HepG2 (cell line): Measurements from ENCODE around the gene SMDT1. TPM values are rescaled to one million over a fixed set of nuclear protein-coding genes. Genes with fewer than 3 reads are reported as not detected.

Experiments used
- DPF2 ChIP-seq: sonication (generic); formaldehyde crosslinking; IDR thresholded peaks from 2 replicates; pipeline ENCODE4 v1.4.0; 2020; ENCODE audit warnings: mild to moderate bottlenecking, low read depth, missing genetic modification reagents, borderline replicate concordance
- FOSL2 ChIP-seq: sonication (generic); formaldehyde crosslinking; IDR thresholded peaks from 2 replicates; pipeline ENCODE4 v1.4.0; 2020; ENCODE audit warnings: missing genetic modification reagents
- FOXM1 ChIP-seq: sonication (generic); formaldehyde crosslinking; IDR thresholded peaks from 2 replicates; pipeline ENCODE4 v1.5.0; 2020; ENCODE audit warnings: missing genetic modification reagents
- HDAC1 ChIP-seq: sonication (generic); formaldehyde crosslinking; IDR thresholded peaks from 2 replicates; pipeline ENCODE4 v1.5.1; 2020; ENCODE audit warnings: mild to moderate bottlenecking, missing genetic modification reagents
- ISX ChIP-seq: sonication (generic); formaldehyde crosslinking; conservative IDR thresholded peaks from 2 replicates; pipeline ENCODE4 v1.5.0; 2020; ENCODE audit warnings: missing genetic modification reagents
- KDM1A ChIP-seq: IDR thresholded peaks from 2 replicates; pipeline ENCODE4 v1.6.1; 2016; ENCODE audit warnings: missing compliant biosample characterization
- MAFF ChIP-seq: IDR thresholded peaks from 2 replicates; pipeline ENCODE4 v1.6.1; 2011; ENCODE audit warnings: low read depth, low read length, improper control_type of control experiment
- MTF2 ChIP-seq: sonication (generic); formaldehyde crosslinking; IDR thresholded peaks from 2 replicates; pipeline ENCODE4 v1.5.0; 2020; ENCODE audit warnings: missing genetic modification reagents, borderline replicate concordance
- NFKB2 ChIP-seq: sonication (generic); formaldehyde crosslinking; IDR thresholded peaks from 2 replicates; pipeline ENCODE4 v1.4.0; 2020; ENCODE audit warnings: missing genetic modification reagents, borderline replicate concordance
- POLR2A ChIP-seq, 2 experiments: IDR thresholded peaks; 2 replicates each; pipeline ENCODE4 v1.6.1; 2011; ENCODE audit warnings: low read depth in 2 of 2, low read length in 2 of 2, mild to moderate bottlenecking in 1 of 2, moderate library complexity in 1 of 2; ENCODE audit not compliant: insufficient read depth in 1 of 2
- RXRB ChIP-seq: IDR thresholded peaks from 2 replicates; pipeline ENCODE4 v1.6.1; 2016; ENCODE audit warnings: borderline replicate concordance, missing genetic modification reagents, missing compliant biosample characterization
- YEATS2 ChIP-seq: sonication (generic); formaldehyde crosslinking; IDR thresholded peaks from 2 replicates; pipeline ENCODE4 v1.4.0; 2020; ENCODE audit warnings: missing genetic modification reagents, borderline replicate concordance
- ZBTB21 ChIP-seq: sonication (generic); formaldehyde crosslinking; IDR thresholded peaks from 2 replicates; pipeline ENCODE4 v1.4.0; 2020; ENCODE audit warnings: missing genetic modification reagents
- ZMYM3 ChIP-seq: sonication (generic); formaldehyde crosslinking; IDR thresholded peaks from 2 replicates; pipeline ENCODE4 v1.5.1; 2020; ENCODE audit warnings: mild to moderate bottlenecking, missing genetic modification reagents
- ZNF225 ChIP-seq: sonication (generic); formaldehyde crosslinking; IDR thresholded peaks from 2 replicates; pipeline ENCODE4 v1.4.0; 2020; ENCODE audit warnings: mild to moderate bottlenecking, missing genetic modification reagents
- ZNF260 ChIP-seq: sonication (generic); formaldehyde crosslinking; IDR thresholded peaks from 2 replicates; pipeline ENCODE4 v1.4.0; 2020; ENCODE audit warnings: missing genetic modification reagents, low read depth, mild to moderate bottlenecking, borderline replicate concordance
- ZNF274 ChIP-seq: sonication (generic); formaldehyde crosslinking; IDR thresholded peaks from 2 replicates; pipeline ENCODE4 v1.5.1; 2020; ENCODE audit warnings: mild to moderate bottlenecking, missing genetic modification reagents
- ZNF275 ChIP-seq: sonication (generic); formaldehyde crosslinking; IDR thresholded peaks from 2 replicates; pipeline ENCODE4 v1.8.0; 2022; ENCODE audit warnings: missing genetic modification reagents, mild to moderate bottlenecking, inconsistent platforms, borderline replicate concordance
- ZNF337 ChIP-seq: sonication (generic); formaldehyde crosslinking; IDR thresholded peaks from 2 replicates; pipeline ENCODE4 v1.5.1; 2020; ENCODE audit warnings: missing genetic modification reagents, low read depth, mild to moderate bottlenecking, borderline replicate concordance
- ZNF451 ChIP-seq: sonication (generic); formaldehyde crosslinking; IDR thresholded peaks from 2 replicates; pipeline ENCODE4 v1.5.0; 2020; ENCODE audit warnings: mild to moderate bottlenecking, missing genetic modification reagents
- ZNF724P ChIP-seq: sonication (generic); formaldehyde crosslinking; IDR thresholded peaks from 2 replicates; pipeline ENCODE4 v1.8.0; 2022; ENCODE audit warnings: missing genetic modification reagents, borderline replicate concordance
- ZNF781 ChIP-seq: sonication (generic); formaldehyde crosslinking; IDR thresholded peaks from 2 replicates; pipeline ENCODE4 v1.5.1; 2020; ENCODE audit warnings: borderline replicate concordance, mild to moderate bottlenecking, missing genetic modification reagents; ENCODE audit errors: not compliant biosample characterization
- polyA plus RNA-seq, 8 experiments: library from polyadenylated mRNA; depleted of rRNA in 3 of 8; stranded (reverse) in 7 of 8; unstranded in 1 of 8; fragments of >200 nt; fragmentation: Illumina TruSeq in 4 of 8; extraction: Trizol in 4 of 8; gene quantifications; 2 replicates each; pipeline versions ENCODE4 v1.2.1 to v1.2.3, GENCODE V29; 2011 to 2016; ENCODE audit warnings: low read depth in 4 of 8, missing spikeins in 1 of 8, mixed read lengths in 1 of 8; ENCODE audit not compliant: insufficient read depth in 1 of 8
- total RNA-seq, 5 experiments: library from RNA; depleted of rRNA; stranded (reverse); fragments of >200 nt; fragmentation: Illumina TruSeq; extraction: Trizol; gene quantifications; 2 replicates each; pipeline ENCODE4 v1.2.3, GENCODE V29; 2016; ENCODE audit warnings: low read depth in 1 of 5
- TF ChIP-seq, protein P1 (sequence below): sonication (generic); formaldehyde crosslinking; IDR thresholded peaks from 2 replicates; pipeline ENCODE4; 2020; ENCODE audit warnings: missing genetic modification reagents, mild to moderate bottlenecking, borderline replicate concordance
- TF ChIP-seq, protein P2 (sequence below): IDR thresholded peaks from 2 replicates; pipeline ENCODE4 v1.6.1; 2012; ENCODE audit warnings: inconsistent platforms

The SMDT1 gene
- total and polyA plus RNA-seq, 2 of the 13 experiments (the other 11 are each of a cell fraction or from before 2014, with no cell fraction given): 8.3 to 26.6 TPM

GRCh38 chr22:42079319-42080251, at the start of gene SMDT1 (continued):
- TF ChIP-seq HDAC1 (peak; percentile 82), ZNF275 (CRISPR knock-in tag) (no peak), ZNF724P (peak; percentile 71; the same call in 1 of the 2 replicates), MAFF (0 out of 2 replicates have a peak, but pooled peaks have one; percentile 13), ZNF337 (CRISPR knock-in tag) (peak; percentile 57; the same call in 1 of the 2 replicates), POLR2A (IDR thresholded peaks at IDR 0.05; ENCODE audit: insufficient read depth in 1 of 2, low read depth in 2 of 2, low read length in 2 of 2) (peak; percentile 77 to 86), FOSL2 (peak; percentile 16; the same call in 1 of the 2 replicates), KDM1A (CRISPR knock-in tag) (no peak), ZNF451 (peak; percentile 78; the same call in 1 of the 2 replicates), NFKB2 (CRISPR knock-in tag) (peak; percentile 92; the same call in 1 of the 2 replicates), YEATS2 (CRISPR knock-in tag) (peak; percentile 67; the same call in 1 of the 2 replicates), ZNF225 (CRISPR knock-in tag) (peak; percentile 64; the same call in 1 of the 2 replicates), DPF2 (CRISPR knock-in tag) (no peak), ZMYM3 (CRISPR knock-in tag) (peak; percentile 43), FOXM1 (CRISPR knock-in tag) (no peak), ISX (CRISPR knock-in tag) (no peak; the same call in 1 of the 2 replicates), ZNF781 (CRISPR knock-in tag) (peak; percentile 47), ZNF274 (CRISPR knock-in tag) (peak; percentile 81), ZNF260 (CRISPR knock-in tag) (no peak), ZBTB21 (peak; percentile 79), RXRB (CRISPR knock-in tag) (peak; percentile 63; the same call in 1 of the 2 replicates), MTF2 (CRISPR knock-in tag) (peak; percentile 33; the same call in 1 of the 2 replicates)
- TF ChIP-seq, protein P1, sequence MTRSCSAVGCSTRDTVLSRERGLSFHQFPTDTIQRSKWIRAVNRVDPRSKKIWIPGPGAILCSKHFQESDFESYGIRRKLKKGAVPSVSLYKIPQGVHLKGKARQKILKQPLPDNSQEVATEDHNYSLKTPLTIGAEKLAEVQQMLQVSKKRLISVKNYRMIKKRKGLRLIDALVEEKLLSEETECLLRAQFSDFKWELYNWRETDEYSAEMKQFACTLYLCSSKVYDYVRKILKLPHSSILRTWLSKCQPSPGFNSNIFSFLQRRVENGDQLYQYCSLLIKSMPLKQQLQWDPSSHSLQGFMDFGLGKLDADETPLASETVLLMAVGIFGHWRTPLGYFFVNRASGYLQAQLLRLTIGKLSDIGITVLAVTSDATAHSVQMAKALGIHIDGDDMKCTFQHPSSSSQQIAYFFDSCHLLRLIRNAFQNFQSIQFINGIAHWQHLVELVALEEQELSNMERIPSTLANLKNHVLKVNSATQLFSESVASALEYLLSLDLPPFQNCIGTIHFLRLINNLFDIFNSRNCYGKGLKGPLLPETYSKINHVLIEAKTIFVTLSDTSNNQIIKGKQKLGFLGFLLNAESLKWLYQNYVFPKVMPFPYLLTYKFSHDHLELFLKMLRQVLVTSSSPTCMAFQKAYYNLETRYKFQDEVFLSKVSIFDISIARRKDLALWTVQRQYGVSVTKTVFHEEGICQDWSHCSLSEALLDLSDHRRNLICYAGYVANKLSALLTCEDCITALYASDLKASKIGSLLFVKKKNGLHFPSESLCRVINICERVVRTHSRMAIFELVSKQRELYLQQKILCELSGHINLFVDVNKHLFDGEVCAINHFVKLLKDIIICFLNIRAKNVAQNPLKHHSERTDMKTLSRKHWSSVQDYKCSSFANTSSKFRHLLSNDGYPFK: peak; percentile 97
- TF ChIP-seq, protein P2, sequence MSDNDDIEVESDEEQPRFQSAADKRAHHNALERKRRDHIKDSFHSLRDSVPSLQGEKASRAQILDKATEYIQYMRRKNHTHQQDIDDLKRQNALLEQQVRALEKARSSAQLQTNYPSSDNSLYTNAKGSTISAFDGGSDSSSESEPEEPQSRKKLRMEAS: peak; percentile 92
